Keratinocyte (primary cell): ENCODE data around the gene WASHC1.
"Not testable (repeated sequence)": the region's sequence is repeated elsewhere in the genome, so short reads cannot be mapped to it uniquely, and the experiment has no call there.

Experiments
- CTCF ChIP-seq, 3 experiments: IDR thresholded peaks in 1 of 3; conservative IDR thresholded peaks in 1 of 3; optimal IDR thresholded peaks in 1 of 3; 2 replicates in 2 of 3; 3 replicates in 1 of 3; pipeline versions ENCODE3 to v1.5.1; 2011; ENCODE audit warnings: low read length in 3 of 3, mild to moderate bottlenecking in 3 of 3, moderate library complexity in 2 of 3, control low read depth in 1 of 3, inconsistent platforms in 1 of 3; ENCODE audit not compliant: insufficient read depth in 2 of 3; ENCODE audit errors: extremely low read depth in 1 of 3
- EZH2 ChIP-seq: IDR thresholded peaks from one replicate; pipeline ENCODE4 v1.6.1; 2012; ENCODE audit warnings: inconsistent platforms, mild to moderate bottlenecking, low read length, moderate library complexity

- not testable (repeated sequence) for TF ChIP-seq CTCF (optimal IDR thresholded peaks at IDR 0.05 in 1 of 3, IDR thresholded peaks at IDR 0.05 in 1 of 3, conservative IDR thresholded peaks at IDR 0.05 in 1 of 3; ENCODE audit: extremely low read depth in 1 of 3, insufficient read depth in 2 of 3, low read length in 3 of 3); EZH2
These were observed 23.4 kb upstream of the WASHC1 start for GRCh38 chr9:52678-53077.
